Activated CD8-positive, alpha-beta memory T cell treated with anti-CD3 and anti-CD28 coated beads, Interleukin-2, amount 50 U/mL, for 4 hours (primary cell): ENCODE results near the gene ARSJ.

ENCODE experiments used
- DNase-seq: peaks from one replicate; pipeline ENCODE4 v3.0.0-alpha.2; 2020

The ARSJ gene

GRCh38 chr4:113982181-113982580, 2.7 kb upstream of the ARSJ start:
- no peak for DNase-seq

DNA sequence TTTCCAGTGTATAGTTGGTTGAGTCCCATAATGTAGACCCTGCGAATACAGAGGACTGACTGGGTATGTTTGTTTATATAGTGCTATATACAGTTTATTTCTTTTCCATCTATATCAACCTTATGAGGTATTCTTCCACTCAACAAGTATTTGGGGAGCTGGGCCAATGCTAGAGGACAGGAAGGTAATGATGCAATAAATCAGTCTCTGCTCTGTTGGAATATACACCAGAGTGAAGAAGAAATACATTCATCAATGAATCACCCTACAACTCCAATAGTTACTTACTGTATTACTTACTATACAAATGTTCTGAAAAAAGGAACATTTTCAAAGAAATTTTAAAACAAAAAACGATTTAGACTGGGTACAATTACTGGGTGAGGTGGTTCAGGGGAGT, 2.1 kb upstream of the ARSJ start:
- no peak for DNase-seq

GRCh38 chr4:113979905-113980615, 613 bp upstream of the ARSJ start:
- no peak for DNase-seq

- no peak for DNase-seq
Observed at GRCh38 chr4:113978561-113979147, 793 bp downstream of the ARSJ start.

DNA sequence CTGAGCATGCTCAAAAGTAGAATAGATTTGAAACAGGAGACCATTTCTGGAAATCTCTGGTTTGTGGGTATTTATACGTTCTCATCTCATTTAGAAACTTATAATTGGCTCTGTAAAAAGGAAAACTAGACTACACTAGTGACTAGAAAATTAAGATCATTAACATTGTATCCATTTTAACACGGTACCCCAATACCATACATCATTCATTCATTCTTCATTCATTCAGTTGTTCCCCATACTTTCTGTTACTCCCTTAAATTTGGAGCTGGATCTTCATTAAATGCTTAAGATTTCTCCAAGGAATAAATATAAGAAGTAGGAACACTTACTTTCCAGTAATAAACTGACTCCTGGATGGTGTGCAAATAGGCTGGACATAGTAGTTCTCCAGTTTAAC, 1.3 kb downstream of the ARSJ start:
- no peak for DNase-seq

DNA sequence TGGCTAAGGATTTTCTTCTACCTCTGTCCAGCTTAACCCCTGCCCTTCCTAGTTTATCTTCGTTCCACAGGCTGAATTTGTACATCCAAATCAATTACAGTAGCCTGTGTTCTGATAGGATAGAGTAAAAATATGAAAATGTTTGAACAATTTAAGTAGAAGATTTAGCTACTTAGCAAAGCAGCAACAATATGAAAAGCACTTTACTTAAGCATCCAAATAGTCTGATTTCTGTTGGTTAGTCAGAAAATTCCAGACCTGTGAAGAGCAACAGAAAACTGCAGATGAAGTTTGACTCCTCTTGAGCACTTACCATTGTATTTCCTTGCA, 2.0 kb downstream of the ARSJ start:
- DNase-seq: no peak

- no peak for DNase-seq
Observed at GRCh38 chr4:113976741-113977525, 2.5 kb downstream of the ARSJ start.

DNA sequence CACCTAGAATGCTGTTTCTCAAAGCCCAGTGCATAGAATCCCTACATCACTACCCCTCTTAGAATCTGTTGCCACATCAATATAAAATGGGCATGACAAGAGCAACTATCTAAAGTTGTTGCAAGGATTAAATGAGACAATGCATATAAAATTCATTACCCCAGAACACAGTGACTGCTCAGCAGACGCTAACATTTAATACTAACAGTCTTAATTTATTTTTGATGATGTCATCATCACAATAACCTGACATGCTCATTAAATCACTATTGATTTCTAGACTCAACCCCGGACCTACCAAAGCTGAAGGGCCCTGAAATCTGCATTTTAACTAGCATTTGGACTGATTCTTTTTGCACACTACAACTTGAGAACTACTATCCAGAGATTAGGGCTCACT, 3.9 kb downstream of the ARSJ start:
- no peak for DNase-seq

- no peak for DNase-seq
Observed at GRCh38 chr4:113974467-113974866, 5.0 kb downstream of the ARSJ start.

DNA sequence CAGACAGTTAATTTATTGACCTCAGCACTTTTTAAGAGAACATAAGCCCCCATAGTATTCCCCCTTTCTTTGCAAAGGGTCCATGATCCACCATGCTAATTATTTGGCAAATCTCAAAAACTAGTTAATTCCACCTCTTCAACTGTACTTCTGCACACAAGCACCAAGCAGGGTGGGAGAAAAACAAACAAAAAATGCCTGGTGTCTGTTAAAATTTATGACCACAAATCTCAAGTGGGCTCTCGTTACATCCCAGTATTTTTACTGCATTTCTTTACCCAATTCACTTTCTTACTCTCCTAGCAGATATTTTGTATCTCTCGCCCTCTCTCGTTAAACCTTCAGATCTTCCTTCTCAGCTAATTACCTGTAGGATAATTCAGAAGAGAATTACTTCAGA, 6.1 kb downstream of the ARSJ start:
- no peak for DNase-seq

- DNase-seq: no peak
Observed at GRCh38 chr4:113972781-113973180, 6.7 kb downstream of the ARSJ start.

DNA sequence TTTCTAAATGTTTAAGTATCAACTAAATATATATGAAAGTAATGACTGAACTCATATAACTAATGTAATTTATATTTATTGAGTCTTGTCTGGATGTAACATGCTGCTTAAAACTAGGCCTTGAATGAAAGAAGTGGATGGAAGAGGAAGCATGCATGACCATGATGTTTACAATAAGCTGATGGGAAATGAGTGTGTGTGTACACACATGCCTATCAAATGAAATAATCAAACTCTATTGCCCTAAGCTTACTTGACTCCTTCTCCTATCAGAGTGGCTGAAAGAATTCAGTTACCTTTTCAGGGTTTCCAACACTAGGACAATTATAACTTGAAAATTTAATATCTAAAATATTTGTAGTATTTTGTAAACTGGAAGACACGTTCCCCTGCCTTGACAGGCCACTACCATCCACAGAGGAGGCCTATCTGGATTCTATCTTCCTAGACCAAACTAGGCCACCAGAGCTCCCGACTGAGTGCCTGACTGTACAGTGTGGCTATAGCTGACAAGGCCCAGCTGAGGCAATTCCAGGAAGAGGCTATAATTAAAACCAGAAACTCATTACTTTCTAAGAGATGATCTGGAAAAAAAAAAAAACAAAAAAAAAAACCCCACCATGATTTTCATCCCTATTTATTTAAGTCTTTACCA, 7.6 kb downstream of the ARSJ start:
- no peak for DNase-seq

DNA sequence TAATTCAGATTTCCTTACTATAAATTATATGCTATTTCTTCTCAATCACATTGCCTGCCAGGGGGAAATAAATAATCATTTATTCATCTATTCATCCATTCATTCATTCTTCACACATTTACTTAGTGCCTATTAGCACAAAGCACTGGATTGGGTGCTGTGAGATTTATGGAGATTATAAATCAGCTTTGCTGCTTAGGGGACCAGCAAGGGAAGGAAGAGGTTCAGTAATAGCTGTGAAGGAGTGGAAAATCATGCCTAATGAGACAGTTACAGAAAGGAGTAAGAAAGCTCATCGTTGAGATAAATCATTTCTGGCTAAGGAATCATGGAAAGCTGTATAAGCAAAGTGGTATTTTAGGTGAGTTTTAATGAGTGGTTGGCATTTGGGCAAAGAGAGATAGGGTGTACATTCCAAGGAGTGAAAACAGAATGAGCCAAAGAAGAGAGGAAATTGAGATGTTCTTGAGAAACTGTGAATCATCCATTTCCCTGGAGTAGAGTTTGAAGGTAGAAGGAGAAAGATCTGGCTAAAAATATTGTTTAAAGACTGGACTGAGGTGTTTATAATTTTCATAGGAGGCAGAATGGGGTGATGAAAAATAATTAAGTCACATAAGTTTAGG, 9.6 kb downstream of the ARSJ start:
- no peak for DNase-seq

GRCh38 chr4:113968473-113968872, 11.0 kb downstream of the ARSJ start:
- no peak for DNase-seq

DNA sequence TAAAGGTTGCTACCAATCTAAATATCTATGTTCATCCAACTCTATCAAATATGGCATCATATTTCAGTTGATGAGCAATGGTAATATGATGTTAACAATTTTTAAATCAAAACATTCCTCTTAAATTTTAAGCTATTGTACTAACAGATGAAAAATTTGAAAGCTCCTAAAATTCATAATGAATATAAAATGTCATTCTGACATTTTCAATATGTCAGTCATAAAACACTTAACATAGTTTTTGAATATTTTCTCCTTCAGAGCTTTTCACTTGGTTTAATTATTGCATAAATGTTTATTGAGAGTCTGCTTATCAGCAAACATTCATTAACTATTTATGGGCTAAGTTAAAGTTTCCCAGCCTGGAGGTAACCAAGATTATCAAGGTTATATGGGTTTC, 11.8 kb downstream of the ARSJ start:
- DNase-seq: no peak

- no peak for DNase-seq
Observed at GRCh38 chr4:113962719-113963265, 16.7 kb downstream of the ARSJ start.

DNA sequence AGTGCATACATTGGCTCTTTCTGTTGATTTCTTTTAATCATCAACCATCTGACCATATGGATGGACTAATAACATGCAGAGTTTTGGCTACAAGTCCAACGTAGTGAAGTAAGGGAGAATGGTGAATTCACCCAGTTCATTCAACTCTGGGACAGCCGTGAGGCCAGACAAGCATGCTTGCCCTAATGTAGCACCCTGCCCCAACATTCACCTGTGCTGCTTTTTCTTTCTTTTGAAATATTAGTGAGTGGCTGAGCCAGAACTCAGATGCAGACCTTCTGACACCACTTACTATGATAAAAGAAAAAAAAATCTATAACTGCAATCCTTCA, 17.5 kb downstream of the ARSJ start:
- no peak for DNase-seq

- no peak for DNase-seq
Observed at GRCh38 chr4:113960684-113961321, 18.6 kb downstream of the ARSJ start.

DNA sequence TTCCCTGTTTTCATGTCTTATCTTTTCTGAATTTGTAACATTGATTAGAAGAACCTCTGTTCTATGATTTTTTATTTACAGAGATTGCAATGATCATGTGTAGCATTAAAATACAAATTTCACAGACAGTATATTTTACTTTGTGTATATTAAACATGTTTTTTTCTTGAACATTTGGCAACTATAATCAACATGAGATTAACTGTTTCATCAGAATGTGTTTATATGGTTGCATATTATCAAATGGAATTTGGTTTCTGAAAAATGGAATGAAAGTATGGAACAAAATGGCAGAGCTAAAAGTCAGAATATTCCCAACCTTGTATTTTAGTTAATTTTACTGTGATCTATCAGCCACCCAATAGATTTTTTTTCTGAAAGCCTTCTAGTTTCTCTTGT, 19.9 kb downstream of the ARSJ start:
- no peak for DNase-seq

DNA sequence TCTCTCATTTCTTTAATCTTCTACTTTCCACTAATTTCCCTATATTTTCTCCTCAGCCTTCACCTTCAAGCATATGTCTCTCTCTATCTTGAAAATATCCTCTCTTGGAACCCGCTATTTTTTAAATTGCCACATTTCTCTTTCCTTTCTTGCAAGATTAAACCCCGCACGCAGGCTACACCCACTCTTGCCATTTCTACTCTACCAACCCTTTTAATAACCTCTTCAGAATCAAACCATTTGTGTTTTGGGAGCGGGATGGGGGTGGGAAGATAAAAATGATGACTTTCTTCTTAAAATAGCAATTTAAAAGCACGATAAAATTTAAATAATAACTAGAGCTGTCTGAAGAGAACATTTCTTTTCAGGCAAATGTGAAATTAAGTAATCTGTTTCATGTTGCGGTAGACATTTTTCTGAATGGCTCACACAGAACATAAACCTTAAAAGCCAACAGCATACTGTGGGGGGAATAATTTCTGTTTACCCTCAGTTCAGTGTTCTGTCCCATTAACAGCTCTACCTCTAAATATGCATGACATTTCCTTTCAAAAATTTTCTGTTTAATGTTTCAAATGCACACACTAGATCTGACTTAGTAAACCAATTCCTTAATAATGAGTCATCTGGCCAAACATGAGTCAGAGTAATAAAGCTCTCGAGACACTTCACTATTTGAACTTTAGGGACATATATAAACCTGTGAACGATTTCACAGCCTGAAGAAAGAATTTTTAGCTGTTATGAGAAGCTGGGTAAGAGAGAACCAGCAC, 20.5 kb downstream of the ARSJ start:
- DNase-seq: no peak

GRCh38 chr4:113957956-113958355, 21.5 kb downstream of the ARSJ start:
- no peak for DNase-seq

DNA sequence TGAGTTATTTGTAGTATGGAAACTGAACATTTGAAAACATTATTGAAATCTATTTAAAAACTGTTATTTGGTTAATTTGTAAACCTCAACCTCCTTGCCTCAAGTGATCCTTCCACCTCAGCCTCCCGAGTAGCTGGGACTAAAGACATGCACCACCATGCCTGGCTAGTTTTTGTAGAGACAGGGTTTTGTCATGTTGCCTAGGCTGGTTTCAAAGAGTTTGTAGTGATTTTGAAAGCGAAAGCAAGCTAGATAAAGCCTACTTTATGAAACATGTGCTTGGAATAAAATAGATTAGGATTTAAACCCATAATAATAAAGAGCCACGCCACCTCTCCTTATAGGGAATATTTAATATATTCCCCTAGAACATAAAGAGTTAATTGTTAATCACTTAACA, 23.5 kb downstream of the ARSJ start:
- no peak for DNase-seq
